ENCODE measurements around the gene IL36G.

The IL36G gene

GRCh38 chr2:112973156-112973555 lies 4.7 kb upstream of the IL36G start:
- DNase-seq, result no peak

- no peak for DNase-seq
Observed at GRCh38 chr2:112979731-112980130, 1.9 kb downstream of the IL36G start.

GRCh38 chr2:112980537-112980936 lies 2.7 kb downstream of the IL36G start:
- DNase-seq, result no peak

- peak; percentile 42 for DNase-seq
Observed at GRCh38 chr2:112985090-112985489, 7.3 kb downstream of the IL36G start.

- no peak for DNase-seq
Observed at GRCh38 chr2:112989611-112990010, 11.8 kb downstream of the IL36G start.

- DNase-seq, result no peak
Observed at GRCh38 chr2:112993831-112994230, 16.0 kb downstream of the IL36G start.

- no peak for DNase-seq
Observed at GRCh38 chr2:112994648-112995047, 16.8 kb downstream of the IL36G start.

- DNase-seq, result no peak
Observed at GRCh38 chr2:112995346-112995920, 17.6 kb downstream of the IL36G start.

- peak; percentile 61 for DNase-seq
Observed at GRCh38 chr2:112996635-112997034, 18.8 kb downstream of the IL36G start.

GRCh38 chr2:112997151-112997550 lies 19.3 kb downstream of the IL36G start:
- no peak for DNase-seq

GRCh38 chr2:113000436-113000835 lies 22.6 kb downstream of the IL36G start:
- no peak for DNase-seq

GRCh38 chr2:113002677-113003076 lies 24.9 kb downstream of the IL36G start:
- no peak for DNase-seq

- DNase-seq, result no peak
Observed at GRCh38 chr2:113005030-113005509, 27.3 kb downstream of the IL36G start, which contains the start of gene IL36A. IL36A (plus strand) TSS chr2:113005459; CDS start chr2:113005872, 413 bp downstream.

- no peak for DNase-seq
Observed at GRCh38 chr2:113007250-113007649, 29.4 kb downstream of the IL36G start.

GRCh38 chr2:113009622-113010021 lies 31.8 kb downstream of the IL36G start:
- no peak for DNase-seq

GRCh38 chr2:113010088-113010487 lies 32.3 kb downstream of the IL36G start:
- DNase-seq, result no peak

- DNase-seq, result no peak
Observed at GRCh38 chr2:113011108-113011507, 33.3 kb downstream of the IL36G start.

GRCh38 chr2:113012436-113013335 lies 34.9 kb downstream of the IL36G start:
- DNase-seq, result no peak

GRCh38 chr2:113013336-113013661 lies 35.5 kb downstream of the IL36G start:
- DNase-seq, result no peak

GRCh38 chr2:113014067-113014466 lies 36.3 kb downstream of the IL36G start:
- no peak for DNase-seq

- no peak for DNase-seq
Observed at GRCh38 chr2:113015042-113015441, 37.2 kb downstream of the IL36G start.

GRCh38 chr2:113015655-113016054 lies 37.8 kb downstream of the IL36G start:
- no peak for DNase-seq

GRCh38 chr2:113018509-113018908 lies 40.7 kb downstream of the IL36G start:
- no peak for DNase-seq

- DNase-seq, result no peak
Observed at GRCh38 chr2:113021312-113021711, 43.5 kb downstream of the IL36G start.
